Trophoblast cell (in vitro differentiated cells and primary cell): ENCODE results near the gene OPN1MW2.
"Not testable (repeated sequence)": the region's sequence is repeated elsewhere in the genome, so short reads cannot be mapped to it uniquely, and the experiment has no call there.

Experiments
- DNase-seq, 2 donors: peaks; one replicate each; pipeline ENCODE4 v3.0.0-alpha.2; 2016
- H2AFZ ChIP-seq: 2 replicates; pipeline ENCODE4 v1.6.1; 2013; ENCODE audit warnings: low read length, moderate library complexity, mild to moderate bottlenecking; ENCODE audit not compliant: insufficient read depth, poor library complexity
- H2AK5ac ChIP-seq: 2 replicates; pipeline ENCODE4 v1.6.1; 2013; ENCODE audit warnings: mild to moderate bottlenecking, low read length
- H2BK120ac ChIP-seq: 2 replicates; pipeline ENCODE4 v1.6.1; 2013; ENCODE audit warnings: low read length, mild to moderate bottlenecking, moderate library complexity; ENCODE audit not compliant: insufficient read depth, poor library complexity
- H2BK12ac ChIP-seq: 2 replicates; pipeline ENCODE4 v1.6.1; 2013; ENCODE audit warnings: mild to moderate bottlenecking, low read length, moderate library complexity
- H2BK5ac ChIP-seq: 2 replicates; pipeline ENCODE4 v1.6.1; 2013; ENCODE audit warnings: low read length, low read depth, moderate library complexity, mild to moderate bottlenecking; ENCODE audit not compliant: poor library complexity
- H3K14ac ChIP-seq: 2 replicates; pipeline ENCODE4 v1.6.1; 2013; ENCODE audit warnings: mild to moderate bottlenecking, low read length
- H3K18ac ChIP-seq: 2 replicates; pipeline ENCODE4 v1.6.1; 2013; ENCODE audit warnings: mild to moderate bottlenecking, low read length
- H3K23ac ChIP-seq: 2 replicates; pipeline ENCODE4 v1.6.1; 2013; ENCODE audit warnings: low read length
- H3K27ac ChIP-seq: 2 replicates; pipeline ENCODE4 v1.5.1; 2013; ENCODE audit warnings: low read depth, mild to moderate bottlenecking, inconsistent platforms, low read length, moderate library complexity
- H3K27me3 ChIP-seq: 2 replicates; pipeline ENCODE4 v1.6.1; 2013; ENCODE audit warnings: inconsistent platforms, mild to moderate bottlenecking, low read length, moderate library complexity; ENCODE audit not compliant: insufficient read depth
- H3K36me3 ChIP-seq, 2 experiments: 1 replicate in 1 of 2; 2 replicates in 1 of 2; pipeline ENCODE4 v1.6.1; 2013; ENCODE audit warnings: low read length in 2 of 2, mild to moderate bottlenecking in 2 of 2, moderate library complexity in 1 of 2; ENCODE audit not compliant: insufficient read depth in 2 of 2, control insufficient read depth in 1 of 2
- H3K4ac ChIP-seq: 2 replicates; pipeline ENCODE4 v1.6.1; 2013; ENCODE audit warnings: low read depth, mild to moderate bottlenecking, low read length, moderate library complexity
- H3K4me1 ChIP-seq, 2 experiments: 1 replicate in 1 of 2; 2 replicates in 1 of 2; pipeline ENCODE4 v1.6.1; 2013; ENCODE audit warnings: low read length in 2 of 2, mild to moderate bottlenecking in 2 of 2, moderate library complexity in 1 of 2; ENCODE audit not compliant: insufficient read depth in 2 of 2, control insufficient read depth in 1 of 2
- H3K4me2 ChIP-seq: 2 replicates; pipeline ENCODE4 v1.6.1; 2013; ENCODE audit warnings: inconsistent platforms, mild to moderate bottlenecking, low read length, moderate library complexity
- H3K4me3 ChIP-seq: 2 replicates; pipeline ENCODE4 v1.5.1; 2013; ENCODE audit warnings: mild to moderate bottlenecking, low read depth, low read length, inconsistent platforms
- H3K79me1 ChIP-seq: one replicate; pipeline ENCODE4 v1.6.1; 2013; ENCODE audit warnings: low read length
- H3K79me2 ChIP-seq: 2 replicates; pipeline ENCODE4 v1.6.1; 2013; ENCODE audit warnings: low read length, mild to moderate bottlenecking; ENCODE audit not compliant: control insufficient read depth, insufficient read depth, poor library complexity
- H3K9ac ChIP-seq: 2 replicates; pipeline ENCODE4 v1.6.1; 2013; ENCODE audit warnings: mild to moderate bottlenecking, low read length
- H3K9me3 ChIP-seq: 2 replicates; pipeline ENCODE4 v1.6.1; 2013; ENCODE audit warnings: low read depth, mild to moderate bottlenecking, control low read depth, inconsistent platforms, low read length; ENCODE audit not compliant: insufficient read depth
- H4K12ac ChIP-seq: 2 replicates; pipeline ENCODE4 v1.6.1; 2013; ENCODE audit warnings: low read depth, mild to moderate bottlenecking, low read length, moderate library complexity
- H4K8ac ChIP-seq: 2 replicates; pipeline ENCODE4 v1.6.1; 2013; ENCODE audit warnings: low read depth, mild to moderate bottlenecking, low read length, moderate library complexity
- H4K91ac ChIP-seq: one replicate; pipeline ENCODE4 v1.6.1; 2013; ENCODE audit warnings: low read depth, mild to moderate bottlenecking, low read length, moderate library complexity
- WGBS: extraction: QIAGEN DNeasy Blood & Tissue Kit; methylation state at CpG from one replicate; pipeline ENCODE4 v1.1.7; 2013; ENCODE audit warnings: missing lambda C conversion rate; ENCODE audit not compliant: insufficient read length, insufficient coverage; ENCODE audit errors: extremely low coverage; 5-methylcytosine and 5-hydroxymethylcytosine counted together

OPN1MW2 gene

GRCh38 chrX:154209670-154210418, 9.7 kb upstream of the OPN1MW2 start:
- not testable (repeated sequence) for H2AFZ ChIP-seq, H2AK5ac ChIP-seq, H3K14ac ChIP-seq, H3K9ac ChIP-seq, H3K4ac ChIP-seq, H3K79me2 ChIP-seq, H3K23ac ChIP-seq, DNase-seq, H3K27ac ChIP-seq, H2BK5ac ChIP-seq, H3K9me3 ChIP-seq, H3K36me3 ChIP-seq, H3K79me1 ChIP-seq, H4K12ac ChIP-seq, H2BK120ac ChIP-seq, H4K8ac ChIP-seq, H3K4me3 ChIP-seq, H3K27me3 ChIP-seq, H3K18ac ChIP-seq, H2BK12ac ChIP-seq, H4K91ac ChIP-seq, H3K4me2 ChIP-seq, H3K4me1 ChIP-seq
- no CpG with 5 or more reads among the region's 21 CpGs for WGBS

GRCh38 chrX:154211057-154211456, 8.5 kb upstream of the OPN1MW2 start:
- H2AK5ac ChIP-seq, H3K4me3 ChIP-seq, H3K4me1 ChIP-seq, H4K8ac ChIP-seq, H2BK12ac ChIP-seq, H3K9ac ChIP-seq, H3K79me1 ChIP-seq, H2BK120ac ChIP-seq, DNase-seq, H3K79me2 ChIP-seq, H3K4ac ChIP-seq, H4K91ac ChIP-seq, H2BK5ac ChIP-seq, H4K12ac ChIP-seq, H3K9me3 ChIP-seq, H3K27ac ChIP-seq, H3K14ac ChIP-seq, H2AFZ ChIP-seq, H3K36me3 ChIP-seq, H3K23ac ChIP-seq, H3K18ac ChIP-seq, H3K4me2 ChIP-seq, H3K27me3 ChIP-seq: not testable (repeated sequence)
- no CpG with 5 or more reads among the region's 9 CpGs for WGBS

- H3K4me1 ChIP-seq, H4K91ac ChIP-seq, H3K27ac ChIP-seq, H3K18ac ChIP-seq, DNase-seq, H3K27me3 ChIP-seq, H3K14ac ChIP-seq, H3K9me3 ChIP-seq, H3K4me3 ChIP-seq, H3K79me2 ChIP-seq, H3K36me3 ChIP-seq, H3K9ac ChIP-seq, H2BK120ac ChIP-seq, H2AFZ ChIP-seq, H4K12ac ChIP-seq, H3K79me1 ChIP-seq, H3K4ac ChIP-seq, H2BK5ac ChIP-seq, H3K23ac ChIP-seq, H2AK5ac ChIP-seq, H3K4me2 ChIP-seq, H4K8ac ChIP-seq, H2BK12ac ChIP-seq: not testable (repeated sequence)
- no CpG with 5 or more reads among the region's 10 CpGs for WGBS
These were observed 8.1 kb upstream of the OPN1MW2 start for GRCh38 chrX:154211499-154211898.

- no CpG with 5 or more reads among the region's 6 CpGs for WGBS
These were observed 5.7 kb downstream of the OPN1MW2 start for GRCh38 chrX:154225292-154225691.

More at GRCh38 chrX:154225292-154225691, 5.7 kb downstream of the OPN1MW2 start:
- not testable (repeated sequence) for H3K4me3 ChIP-seq, H3K4me2 ChIP-seq, H3K79me2 ChIP-seq, DNase-seq, H3K9ac ChIP-seq, H4K12ac ChIP-seq, H2BK120ac ChIP-seq, H3K4me1 ChIP-seq, H2BK12ac ChIP-seq, H3K14ac ChIP-seq, H2BK5ac ChIP-seq, H3K27me3 ChIP-seq, H3K9me3 ChIP-seq, H4K91ac ChIP-seq, H2AK5ac ChIP-seq, H3K27ac ChIP-seq, H3K36me3 ChIP-seq, H3K18ac ChIP-seq, H3K23ac ChIP-seq, H3K4ac ChIP-seq, H4K8ac ChIP-seq, H3K79me1 ChIP-seq, H2AFZ ChIP-seq
